HG02970 (cell line): ENCODE measurements around the gene PCLO.
"Not testable (repeated sequence)": the region's sequence is repeated elsewhere in the genome, so short reads cannot be mapped to it uniquely, and the experiment has no call there.

Source experiments
- ATAC-seq: cut with Tn5 transposase; IDR thresholded peaks from one replicate; pipeline ENCODE4 v1.9.1; 2021; ENCODE audit warnings: mild to moderate bottlenecking, moderate library complexity, moderate number of reproducible peaks; ENCODE audit not compliant: unreplicated experiment, low FRiP score

PCLO gene

DNA sequence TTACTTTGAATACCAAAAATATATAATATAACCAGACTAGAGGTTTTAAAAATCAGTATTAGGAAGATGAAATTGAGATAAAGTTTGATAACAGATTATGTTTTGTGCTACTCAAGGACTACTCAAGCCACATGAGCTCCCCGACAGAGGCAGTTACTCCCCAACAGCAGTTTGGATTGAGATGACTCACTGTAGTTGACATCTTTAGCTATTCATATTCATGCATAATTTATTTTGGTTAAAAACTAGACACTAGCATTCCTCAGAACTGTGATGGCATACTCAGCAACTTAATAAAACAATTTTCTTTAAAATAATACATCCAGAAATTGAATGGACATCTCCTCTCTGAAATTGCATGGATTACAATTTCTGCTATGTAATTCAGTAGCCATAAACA is 19.6 kb downstream of the PCLO start:
- no peak for ATAC-seq

DNA sequence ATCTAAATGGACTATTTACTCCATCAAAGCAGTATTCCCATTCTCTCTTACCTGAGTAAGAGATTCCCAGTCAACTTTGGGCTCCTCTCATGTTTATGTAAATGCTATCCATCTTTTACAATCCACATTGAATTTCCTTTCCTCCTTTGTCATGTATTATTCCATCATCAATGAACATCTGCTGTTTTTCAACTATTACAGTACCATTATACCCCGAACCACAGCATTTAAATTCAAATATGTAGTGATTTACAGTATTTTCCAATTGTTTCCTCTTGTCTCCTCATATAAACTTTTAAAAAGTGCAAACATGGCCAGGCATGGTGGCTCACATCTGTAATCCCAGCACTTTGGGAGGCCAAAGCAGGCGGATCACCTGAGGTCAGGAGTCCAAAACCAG is 20.3 kb downstream of the PCLO start:
- ATAC-seq, result no peak

- ATAC-seq, result no peak
Observed at GRCh38 chr7:83141927-83142326, 20.8 kb downstream of the PCLO start.

GRCh38 chr7:83130623-83131545 is 31.8 kb downstream of the PCLO start:
- ATAC-seq, result no peak

DNA sequence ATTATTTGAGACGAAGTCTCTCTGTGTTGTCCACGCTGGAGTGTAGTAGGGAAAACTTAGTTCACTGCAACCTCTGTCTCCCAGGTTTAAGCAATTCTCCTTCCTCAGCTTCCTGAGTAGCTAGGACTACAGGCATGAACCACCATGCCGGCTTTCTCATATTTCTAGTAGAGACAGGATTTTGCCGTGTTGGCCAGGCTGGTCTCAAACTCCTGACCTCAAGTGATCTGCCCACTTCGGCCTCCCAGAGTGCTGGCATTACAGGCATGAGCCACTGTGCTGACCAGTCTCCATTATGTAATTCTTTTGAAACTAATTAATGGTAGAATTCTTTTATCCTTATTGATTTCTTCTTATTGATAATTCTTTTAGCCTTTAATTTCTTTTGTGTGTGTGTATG is 32.5 kb downstream of the PCLO start:
- ATAC-seq, result no peak

DNA sequence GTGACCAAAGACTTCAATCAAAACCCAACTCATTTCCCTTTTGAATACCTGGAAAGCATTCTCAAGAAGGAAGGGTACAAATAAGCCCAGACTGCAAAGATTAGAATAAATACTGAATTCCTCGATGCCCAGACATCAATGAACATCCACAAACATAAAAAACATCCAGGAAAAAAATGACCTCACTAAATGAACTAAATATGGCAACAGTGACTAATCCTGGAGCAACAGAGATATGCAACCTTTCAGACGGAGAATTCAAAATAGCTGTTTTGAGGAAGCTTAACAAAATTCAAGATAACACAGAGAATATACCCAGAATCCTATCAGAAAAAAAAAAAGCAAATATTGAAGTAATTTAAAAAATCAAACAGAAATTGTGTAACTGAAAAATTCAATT is 43.2 kb downstream of the PCLO start:
- ATAC-seq, result no peak

- ATAC-seq, result no peak
Observed at GRCh38 chr7:83119026-83119382, 43.7 kb downstream of the PCLO start.

DNA sequence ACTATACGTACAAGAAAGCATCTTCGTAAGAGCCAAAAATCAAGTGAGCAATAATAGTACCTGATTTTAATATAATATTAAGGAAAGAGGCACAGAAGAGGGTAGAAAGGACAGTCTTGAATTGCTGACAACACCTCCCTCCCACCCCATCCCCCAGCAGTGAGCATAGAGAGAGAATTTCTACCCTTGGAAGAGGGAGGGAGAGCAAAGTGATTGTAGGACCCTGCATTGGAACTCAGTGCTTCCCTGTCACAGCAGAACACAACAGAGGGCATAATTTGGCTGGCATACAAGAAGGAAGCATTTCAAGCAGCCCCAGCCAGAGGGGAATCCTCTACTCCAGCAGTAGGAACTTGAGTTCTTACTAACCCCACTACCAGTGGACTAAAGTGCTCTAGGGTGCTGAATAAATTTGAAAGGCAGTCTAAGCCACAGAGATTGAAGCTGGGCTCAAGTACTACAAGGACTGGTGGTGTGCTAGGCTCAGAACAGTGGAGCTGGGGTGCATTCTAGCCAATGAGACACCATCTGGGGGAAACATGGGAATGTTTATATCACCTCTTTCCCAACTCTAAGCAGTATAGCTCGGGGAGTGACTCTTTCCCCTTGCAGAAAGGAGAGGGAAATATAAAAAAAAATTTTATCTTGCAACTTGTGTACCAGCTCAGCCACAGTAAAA is 44.2 kb downstream of the PCLO start:
- no peak for ATAC-seq

DNA sequence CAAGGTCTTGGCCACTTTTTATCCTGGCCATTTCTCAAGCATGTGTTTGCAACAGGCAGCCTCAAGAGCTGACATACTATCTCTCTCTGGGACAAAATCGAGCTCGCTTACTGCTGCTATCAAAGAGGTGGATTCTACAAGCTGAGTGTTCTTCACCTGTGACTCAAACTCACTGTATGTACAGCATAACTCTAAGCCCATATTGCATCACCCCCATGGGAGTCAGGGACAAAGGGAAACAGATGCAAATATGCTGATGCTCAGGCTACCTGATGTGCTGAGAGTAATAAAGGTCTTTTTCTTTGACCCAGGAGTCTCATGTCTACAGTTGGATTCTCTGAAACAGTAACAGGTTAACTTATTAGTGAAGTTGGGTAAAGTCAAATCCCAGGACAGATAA is 45.2 kb downstream of the PCLO start:
- no peak for ATAC-seq

- no peak for ATAC-seq
Observed at GRCh38 chr7:83111391-83111790, 51.3 kb downstream of the PCLO start.

GRCh38 chr7:83109352-83109751 is 53.3 kb downstream of the PCLO start:
- no peak for ATAC-seq

DNA sequence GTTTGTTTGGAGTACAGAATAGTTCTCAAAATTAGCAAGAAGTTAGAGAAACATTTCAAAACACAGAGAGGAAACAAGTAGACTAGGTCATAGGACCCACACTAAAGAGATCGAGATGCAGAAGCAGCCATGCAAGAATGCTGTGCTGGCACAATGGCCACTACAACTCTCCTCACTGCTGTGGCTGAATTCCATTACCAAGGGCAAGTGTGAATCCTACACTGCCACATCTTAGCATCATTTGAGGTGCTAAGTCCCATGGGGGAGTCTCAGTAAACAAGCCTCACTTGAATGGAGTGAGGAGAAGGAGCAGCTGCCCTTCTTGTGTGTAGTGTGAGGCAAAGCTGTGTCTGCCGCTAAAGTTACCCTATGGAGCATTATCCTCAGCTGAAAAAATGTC is 56.7 kb downstream of the PCLO start:
- no peak for ATAC-seq

GRCh38 chr7:83105063-83105462 is 57.6 kb downstream of the PCLO start:
- ATAC-seq, result no peak

- ATAC-seq, result no peak
Observed at GRCh38 chr7:83101530-83101929, 61.2 kb downstream of the PCLO start.

DNA sequence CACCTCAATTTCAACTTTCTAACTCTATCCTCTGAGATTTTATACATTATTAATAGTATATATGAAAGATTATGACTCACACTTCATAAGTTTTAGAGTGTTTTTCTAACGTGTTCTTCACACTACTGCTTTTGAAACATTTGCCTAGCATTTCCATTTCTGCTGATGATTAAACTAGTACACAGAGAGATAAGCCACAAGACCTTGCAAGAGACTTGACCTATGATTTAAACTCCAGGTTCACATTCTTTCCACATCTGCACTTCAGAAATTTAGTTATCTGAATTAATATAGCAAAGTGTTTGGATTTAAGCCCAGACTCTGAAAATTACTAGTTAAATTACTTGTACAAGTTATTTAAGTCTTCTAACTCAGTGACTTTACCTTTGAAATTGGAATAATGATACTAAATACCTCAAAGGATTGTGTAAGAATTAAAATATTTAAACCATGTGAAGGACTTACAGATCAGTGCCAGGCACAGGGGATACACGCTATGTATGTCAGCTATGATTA is 66.6 kb downstream of the PCLO start:
- no peak for ATAC-seq

DNA sequence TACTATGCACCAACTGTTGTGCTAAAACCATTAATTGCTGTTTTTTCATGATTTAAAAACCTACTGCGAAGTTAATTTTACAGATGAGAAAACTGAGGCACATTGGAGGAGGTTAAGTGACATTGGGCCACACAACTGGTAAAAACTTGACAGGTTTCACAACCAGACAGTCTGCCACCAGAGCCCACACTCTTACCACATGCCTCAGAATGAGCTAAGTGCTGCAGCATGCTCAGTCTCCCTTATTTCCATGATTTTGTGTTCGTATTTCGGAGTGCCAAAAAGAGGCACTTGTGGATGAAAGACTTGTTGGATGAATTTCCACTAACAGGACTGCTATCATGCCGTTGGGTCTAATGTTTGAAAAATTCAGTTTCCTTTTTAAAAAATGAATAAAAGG is 77.4 kb downstream of the PCLO start:
- no peak for ATAC-seq

GRCh38 chr7:83079879-83080278 is 82.8 kb downstream of the PCLO start:
- not testable (repeated sequence) for ATAC-seq

- no peak for ATAC-seq
Observed at GRCh38 chr7:83077328-83077727, 85.4 kb downstream of the PCLO start.

DNA sequence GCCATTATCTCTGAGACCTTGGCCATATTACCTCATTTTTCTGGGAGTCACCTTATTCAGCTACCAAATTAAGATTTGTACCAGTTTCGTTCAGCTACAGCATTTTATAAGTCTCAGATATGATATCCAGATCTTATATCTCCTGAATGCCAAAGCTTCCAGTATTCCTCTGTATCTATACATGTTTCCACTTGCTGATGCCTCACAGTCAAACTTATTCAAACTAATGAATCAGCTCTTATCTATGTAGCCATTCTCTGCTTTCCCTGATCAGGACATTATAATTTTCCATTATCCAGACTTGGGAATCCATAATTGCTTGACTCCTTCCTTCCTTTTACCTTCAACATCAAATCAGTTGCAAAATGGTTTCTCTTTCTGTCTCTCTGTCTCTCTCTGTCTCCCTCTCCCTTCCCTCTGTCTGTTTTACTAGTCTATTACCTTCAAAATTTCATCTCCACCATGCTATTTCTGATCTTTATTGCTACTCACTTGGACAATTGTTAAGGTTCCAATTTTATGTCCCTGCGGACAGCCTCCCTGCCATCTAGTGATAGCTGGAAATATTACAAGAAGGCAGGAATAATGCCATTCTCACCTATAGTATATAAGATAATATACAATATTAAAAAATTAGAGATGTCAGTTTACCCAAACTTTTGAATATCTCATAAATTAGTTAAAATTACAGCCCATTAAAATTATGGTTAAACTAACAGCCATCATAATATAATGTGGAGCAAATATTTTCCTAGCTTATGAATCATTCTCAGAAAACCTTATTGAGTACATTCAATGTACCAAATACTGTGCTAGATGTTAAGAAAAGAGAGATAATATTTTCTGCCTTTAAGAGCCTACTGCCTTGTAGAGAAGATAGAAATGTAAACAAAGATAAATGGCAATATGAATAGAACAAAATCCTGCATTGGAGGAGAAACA is 89.8 kb downstream of the PCLO start:
- no peak for ATAC-seq

DNA sequence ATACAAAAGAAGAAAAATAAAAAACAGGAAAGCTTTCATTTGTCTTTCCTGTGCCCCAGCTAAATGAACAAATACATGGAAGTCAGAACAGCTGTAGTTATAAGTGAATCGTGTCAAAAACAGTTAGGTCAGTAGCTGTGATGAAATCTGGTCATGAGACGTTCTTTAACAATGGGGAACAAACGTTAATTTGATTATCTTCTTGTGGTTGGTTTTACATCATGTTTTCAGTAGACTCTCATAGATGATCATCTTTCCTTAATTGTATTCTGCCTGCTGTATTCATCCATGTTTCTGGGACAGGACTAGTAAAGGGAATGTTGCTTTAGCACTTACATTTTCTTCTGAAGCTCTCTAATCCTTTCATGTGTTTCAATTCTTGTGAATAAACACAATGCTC is 97.0 kb downstream of the PCLO start:
- no peak for ATAC-seq

- ATAC-seq, result no peak
Observed at GRCh38 chr7:83060218-83060617, 102.5 kb downstream of the PCLO start.
